ENCODE measurements around the gene SLC43A3. TPM values are rescaled to one million over a fixed set of nuclear protein-coding genes. Genes with fewer than 3 reads are reported as not detected.

Gene SLC43A3
- total and polyA plus RNA-seq, 12 donors: 12.1 to 36.2 (median 19.8) TPM

GRCh38 chr11:57430952-57431351 is 4.0 kb upstream of the SLC43A3 start:
- H3K4me1 ChIP-seq: peaks cover 13 to 73% (median 30%) of the 10 kb centered on the region in 9 donors
- WGBS, 2 donors: 92 to 94% methylated on average over 1 of the region's 1 CpG
- DNase-seq: no peak

GRCh38 chr11:57429946-57430345 is 3.0 kb upstream of the SLC43A3 start:
- 45 to 63% methylated on average over 4 of the region's 4 CpGs for WGBS, 2 donors
- peaks cover 23 to 78% (median 40%) of the 10 kb centered on the region in 9 donors for H3K4me1 ChIP-seq
- H3K27ac ChIP-seq: peak overlapping the region in 2 of 10 donors; percentile 11 to 38

More at GRCh38 chr11:57430952-57431351, 4.0 kb upstream of the SLC43A3 start:
- Histone ChIP-seq H3K4me3 (no peak overlapping the region), H3K27me3 (no peaks in the 10 kb centered on the region), H3K9me3 (no peaks in the 10 kb centered on the region), H3K27ac (no peak overlapping the region), H3K36me3 (no peaks in the 10 kb centered on the region)
- intact Hi-C loops (cut with DNase I): no loop called here
- no peak for TF ChIP-seq CTCF (IDR thresholded peaks at IDR 0.05)
- ATAC-seq: no peak

GRCh38 chr11:57428643-57429042 is 1.7 kb upstream of the SLC43A3 start:
- H3K9me3 ChIP-seq: no peaks in the 10 kb centered on the region

More at GRCh38 chr11:57429946-57430345, 3.0 kb upstream of the SLC43A3 start:
- no peak overlapping the region for H3K4me3 ChIP-seq
- H3K27me3 ChIP-seq: no peaks in the 10 kb centered on the region
- TF ChIP-seq CTCF (IDR thresholded peaks at IDR 0.05): no peak
- intact Hi-C loops (cut with DNase I): loop anchor here in 1 of 10 donors (5.0 kb wide), 1 partner anchor 83 kb away; no protein-coding TSS in a partner anchor
- DNase-seq: no peak
- peak in 1 of 8 donors; percentile 25 for ATAC-seq
- peaks cover 0 to 8% (median 0%) of the 10 kb centered on the region in 9 donors for H3K36me3 ChIP-seq
- H3K9me3 ChIP-seq: no peaks in the 10 kb centered on the region

GRCh38 chr11:57427727-57428082 is 784 bp upstream of the SLC43A3 start:
- H3K4me1 ChIP-seq: peaks cover 32 to 78% (median 58%) of the 10 kb centered on the region in 9 donors
- TF ChIP-seq CTCF (IDR thresholded peaks at IDR 0.05): no peak
- intact Hi-C loops (cut with DNase I): loop anchor here in 1 of 10 donors (5.0 kb wide), 1 partner anchor 80 kb away; no protein-coding TSS in a partner anchor
- peak overlapping the region in 6 of 10 donors; percentile 35 to 67 (median 66) for H3K4me3 ChIP-seq
- 49 to 58% methylated on average over 8 of the region's 8 CpGs for WGBS, 2 donors
- peak; percentile 55 to 85 for DNase-seq
- H3K27ac ChIP-seq: peak overlapping the region; percentile 66 to 97 (median 95)
- peaks cover 0 to 26% (median 4%) of the 10 kb centered on the region in 9 donors for H3K36me3 ChIP-seq
- no peaks in the 10 kb centered on the region for H3K27me3 ChIP-seq
- peak; percentile 5 to 53 (median 33) for ATAC-seq
- no peaks in the 10 kb centered on the region for H3K9me3 ChIP-seq

More at GRCh38 chr11:57428643-57429042, 1.7 kb upstream of the SLC43A3 start:
- ATAC-seq: no peak
- no peaks in the 10 kb centered on the region for H3K27me3 ChIP-seq
- no peak for DNase-seq
- H3K36me3 ChIP-seq: peaks cover 0 to 17% (median 0%) of the 10 kb centered on the region in 9 donors
- 57 to 65% methylated on average over 5 of the region's 5 CpGs for WGBS, 2 donors
- peaks cover 32 to 78% (median 54%) of the 10 kb centered on the region in 9 donors for H3K4me1 ChIP-seq
- intact Hi-C loops (cut with DNase I): loop anchor here in 1 of 10 donors (5.0 kb wide), 1 partner anchor 81 kb away; no protein-coding TSS in a partner anchor
- no peak overlapping the region for H3K4me3 ChIP-seq
- H3K27ac ChIP-seq: peak overlapping the region in 3 of 10 donors; percentile 95 to 97 (median 96)
- no peak for TF ChIP-seq CTCF (IDR thresholded peaks at IDR 0.05)
